Putamen (tissue), 1 donor: Measurements from ENCODE around the gene CRABP1.
A peak's percentile ranks its signal among the peaks of the same experiment; 100 is the strongest.

Source experiments
- DNase-seq: peaks from one replicate; pipeline ENCODE4 v3.0.0-alpha.2; 2016; ENCODE audit warnings: low spot score

CRABP1 gene

DNA sequence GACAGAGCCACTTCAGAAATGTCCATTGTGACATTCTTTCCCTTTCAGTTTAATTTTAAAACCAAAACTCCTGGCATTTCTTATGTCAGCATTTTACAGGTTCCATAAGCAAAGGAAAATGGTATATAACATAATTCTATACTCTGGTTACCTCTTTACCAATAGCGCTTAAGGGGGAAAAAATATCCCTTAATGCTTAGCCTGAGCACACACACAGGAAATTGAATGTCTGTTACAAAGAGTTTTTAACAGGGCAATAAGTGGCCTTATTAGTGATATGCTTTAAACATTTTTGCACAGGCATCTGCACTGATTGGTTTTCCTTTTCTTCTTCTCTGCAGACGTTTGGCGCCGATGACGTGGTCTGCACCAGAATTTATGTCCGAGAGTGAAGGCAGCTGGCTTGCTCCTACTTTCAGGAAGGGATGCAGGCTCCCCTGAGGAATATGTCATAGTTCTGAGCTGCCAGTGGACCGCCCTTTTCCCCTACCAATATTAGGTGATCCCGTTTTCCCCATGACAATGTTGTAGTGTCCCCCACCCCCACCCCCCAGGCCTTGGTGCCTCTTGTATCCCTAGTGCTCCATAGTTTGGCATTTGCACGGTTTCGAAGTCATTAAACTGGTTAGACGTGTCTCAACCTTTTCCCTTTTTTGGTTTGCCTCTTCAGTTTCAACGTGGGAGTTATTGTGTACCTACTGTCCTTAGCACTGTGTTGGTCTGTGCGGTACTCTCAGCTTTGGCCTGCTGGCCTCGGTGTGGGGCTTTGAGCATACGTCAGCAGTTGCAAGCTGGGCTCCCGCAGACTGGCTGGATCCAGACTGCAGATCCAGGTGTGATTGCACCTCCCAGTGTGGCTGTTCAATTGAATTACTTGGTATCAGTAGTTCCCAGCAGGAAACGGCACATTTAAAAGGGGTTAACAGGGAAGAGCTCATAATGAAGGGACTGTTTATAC lies 7.7 kb downstream of the CRABP1 start:
- no peak for DNase-seq

GRCh38 chr15:78350058-78350457 lies 9.9 kb downstream of the CRABP1 start:
- no peak for DNase-seq

DNA sequence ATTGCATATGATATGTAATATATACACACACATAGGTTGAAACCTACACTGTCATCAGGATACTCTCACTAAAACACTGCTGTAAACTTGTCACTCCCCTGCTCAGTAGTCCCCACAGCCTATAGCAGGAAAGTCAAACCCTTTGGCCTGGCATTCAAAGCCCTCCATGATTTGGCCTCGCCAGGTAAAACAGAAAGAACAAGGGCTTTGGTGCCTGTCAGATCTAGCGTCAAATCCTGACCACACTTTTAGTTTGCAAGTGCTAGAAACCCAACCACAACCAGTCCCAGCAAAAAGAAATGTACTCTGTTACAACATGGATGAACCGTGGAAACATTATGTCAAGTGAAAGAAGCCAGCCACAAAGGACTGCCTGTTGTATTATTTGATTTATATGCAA lies 11.4 kb downstream of the CRABP1 start:
- DNase-seq = no peak

DNA sequence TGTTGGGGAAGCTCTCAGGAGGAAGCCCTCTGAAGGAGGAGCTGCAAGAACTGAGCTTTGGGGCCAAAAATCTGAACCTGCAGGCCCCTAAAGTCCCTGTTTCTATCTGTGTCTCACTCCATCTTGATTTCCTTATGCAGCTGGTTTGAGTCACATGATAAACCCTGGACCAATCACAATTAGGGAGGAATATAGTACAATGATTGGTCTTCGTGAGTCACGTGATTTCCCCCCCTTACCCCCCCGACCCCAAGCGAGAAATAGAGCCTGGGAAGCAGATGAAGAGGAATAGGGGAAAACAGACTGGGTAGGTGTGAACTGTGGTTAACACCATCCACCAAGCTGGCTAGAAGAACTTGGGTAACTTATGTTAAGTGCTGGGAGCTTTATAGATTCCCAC lies 12.9 kb downstream of the CRABP1 start:
- DNase-seq = no peak

GRCh38 chr15:78355177-78355576 lies 15.0 kb downstream of the CRABP1 start:
- no peak for DNase-seq

GRCh38 chr15:78358102-78358870 lies 18.1 kb downstream of the CRABP1 start:
- DNase-seq = no peak

DNA sequence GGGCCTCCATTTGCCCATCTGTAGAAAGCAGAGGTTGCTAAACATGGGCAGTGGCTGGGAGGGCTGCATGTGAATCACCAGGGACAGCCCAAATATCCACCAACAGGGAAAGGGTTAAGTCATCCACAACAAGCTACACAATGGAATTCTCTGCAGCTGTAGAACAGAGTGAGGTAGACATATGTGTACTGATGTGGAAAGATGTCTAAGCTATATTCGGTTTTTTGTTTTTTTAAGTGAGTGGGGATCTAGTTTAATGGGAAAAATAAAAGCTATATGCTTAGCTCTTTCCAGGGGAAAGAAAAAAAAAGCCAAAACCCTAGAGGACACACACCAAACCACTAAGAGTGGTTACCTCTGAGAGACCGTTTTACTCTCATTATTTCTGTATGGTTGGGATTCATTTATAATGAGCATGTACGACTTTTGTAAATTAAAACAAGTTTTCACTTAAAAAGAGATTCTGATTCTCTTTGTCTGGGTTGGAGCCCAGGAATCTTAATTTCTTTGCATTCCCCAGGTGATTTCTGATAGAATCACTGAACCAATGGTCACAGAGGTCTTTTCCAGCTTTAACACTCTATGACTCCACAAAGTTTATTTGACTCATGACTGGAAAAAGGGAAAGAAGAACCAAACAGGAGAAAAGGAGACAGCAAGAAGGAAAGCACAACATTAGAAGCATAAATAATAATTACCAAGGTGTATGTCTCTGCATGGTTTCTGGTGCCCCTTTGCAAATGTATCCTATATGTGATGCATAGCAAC lies 19.1 kb downstream of the CRABP1 start:
- DNase-seq = no peak

GRCh38 chr15:78360367-78360801 lies 20.2 kb downstream of the CRABP1 start:
- no peak for DNase-seq

DNA sequence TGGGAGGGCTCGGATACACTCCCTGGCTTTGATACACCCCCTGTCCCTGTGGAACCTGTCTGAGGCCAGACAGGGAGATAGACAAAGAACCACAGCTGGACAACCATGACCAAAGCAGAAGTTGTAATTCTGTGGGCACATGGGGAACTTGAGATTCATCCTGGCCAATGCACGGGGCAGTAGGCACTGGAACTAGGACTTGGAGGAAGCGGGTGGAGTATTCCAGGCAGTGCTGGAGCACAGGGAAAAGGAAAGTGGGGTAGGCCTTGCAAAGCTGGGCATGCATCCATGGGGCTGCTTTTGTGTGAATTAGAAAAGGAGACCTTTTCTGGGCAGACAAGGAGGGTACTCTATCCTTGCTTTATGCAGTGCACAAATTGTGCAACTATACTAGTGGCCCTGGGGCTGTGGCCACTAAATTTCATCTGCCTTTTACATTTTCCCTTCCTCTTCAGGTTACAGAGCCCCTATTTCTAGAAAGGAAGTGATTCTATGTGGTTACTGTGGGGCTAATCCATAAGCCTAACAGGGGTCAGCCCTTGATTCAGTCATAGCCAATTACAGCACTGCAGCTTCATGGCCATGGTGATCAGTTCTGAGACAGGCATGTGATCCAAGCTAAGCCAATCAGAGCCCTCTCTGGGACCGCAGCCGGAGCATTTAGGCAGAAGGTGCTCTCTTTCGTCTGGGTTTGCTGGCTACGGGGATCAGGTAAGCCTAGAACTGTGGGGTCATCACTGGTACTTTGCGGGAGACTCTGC lies 21.0 kb downstream of the CRABP1 start:
- no peak for DNase-seq

GRCh38 chr15:78361771-78362506 lies 21.8 kb downstream of the CRABP1 start:
- no peak for DNase-seq

- no peak for DNase-seq
These were observed 22.7 kb downstream of the CRABP1 start for GRCh38 chr15:78362716-78363380.

- no peak for DNase-seq
These were observed 23.2 kb downstream of the CRABP1 start for GRCh38 chr15:78363381-78363734.

- peak; percentile 83 for DNase-seq
These were observed 24.1 kb downstream of the CRABP1 start for GRCh38 chr15:78364233-78364632.

DNA sequence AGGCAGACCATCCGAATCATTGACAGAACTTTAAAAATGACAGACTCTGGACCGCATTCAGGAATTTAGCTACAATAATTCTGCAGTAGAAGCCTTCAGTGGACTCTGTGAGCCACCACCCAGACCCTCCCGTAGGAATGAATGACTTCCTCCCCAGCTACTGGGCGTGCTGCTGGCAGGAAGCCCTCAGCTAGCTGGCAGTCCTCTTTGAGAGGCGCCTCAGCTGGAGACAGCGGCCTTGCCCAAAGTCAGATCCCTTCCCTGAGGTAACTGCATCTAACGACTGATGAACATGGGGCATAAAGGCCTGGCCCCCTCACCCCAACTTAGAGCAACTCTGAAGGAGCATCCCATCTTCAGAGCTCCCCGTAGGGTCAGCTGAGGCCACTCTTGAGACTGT lies 25.8 kb downstream of the CRABP1 start:
- no peak for DNase-seq

DNA sequence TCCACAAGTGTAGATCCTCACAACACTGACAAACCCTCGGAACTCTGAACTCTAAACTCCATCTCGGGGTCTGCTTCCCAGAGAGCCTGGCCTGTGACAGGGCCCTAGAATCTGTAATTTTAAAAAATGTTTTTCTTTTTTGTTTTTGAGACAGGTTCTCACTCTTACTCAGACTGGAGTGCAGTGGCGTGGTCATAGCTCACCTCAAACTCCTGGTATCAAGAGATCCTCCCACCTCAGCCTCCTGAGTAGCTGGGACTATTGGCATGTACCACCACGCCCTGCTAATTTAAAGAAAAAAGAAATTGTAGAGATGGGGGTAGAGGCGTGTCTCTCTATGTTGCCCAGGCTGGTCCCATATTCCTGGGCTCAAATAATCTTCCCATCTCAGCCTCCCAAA lies 26.2 kb downstream of the CRABP1 start:
- DNase-seq = no peak

DNA sequence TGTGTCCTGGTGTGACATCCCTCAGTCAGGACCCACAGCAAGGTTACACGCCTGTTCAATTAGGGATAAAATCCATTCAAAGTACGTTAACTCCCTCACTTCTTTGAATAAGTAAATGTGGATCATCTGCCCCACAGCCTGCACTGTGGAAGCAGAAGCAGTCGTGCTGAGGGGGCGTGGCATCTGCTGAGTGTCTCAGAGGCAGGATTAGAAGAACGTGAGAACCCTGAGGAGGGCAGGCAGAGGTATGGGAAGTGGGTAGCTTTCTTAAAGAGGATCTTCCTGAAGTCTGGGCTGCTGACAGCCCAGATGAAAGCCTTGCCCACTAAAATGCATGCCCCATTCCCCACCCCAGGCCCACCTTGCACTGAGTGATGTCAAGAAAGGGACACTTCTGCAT lies 28.5 kb downstream of the CRABP1 start:
- no peak for DNase-seq

DNA sequence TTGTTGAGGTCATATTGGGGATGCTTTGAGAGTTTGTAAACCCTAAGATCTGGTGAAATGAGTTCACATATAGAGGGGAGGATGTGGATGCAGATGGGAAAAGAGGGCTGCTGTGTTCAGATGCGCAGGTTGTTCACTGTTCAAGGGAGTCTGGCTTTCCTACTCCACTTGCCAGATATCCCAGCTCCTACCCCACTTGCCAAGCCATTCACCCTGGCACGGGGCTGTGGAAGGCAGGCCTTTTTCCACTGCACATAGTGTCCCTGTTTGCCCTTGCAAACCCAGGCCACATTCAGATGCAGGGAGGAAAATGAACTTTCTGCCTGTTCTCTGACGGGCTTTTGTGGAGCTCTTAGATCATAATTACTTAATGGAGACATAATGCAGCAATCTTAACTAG lies 29.0 kb downstream of the CRABP1 start:
- peak; percentile 30 for DNase-seq

DNA sequence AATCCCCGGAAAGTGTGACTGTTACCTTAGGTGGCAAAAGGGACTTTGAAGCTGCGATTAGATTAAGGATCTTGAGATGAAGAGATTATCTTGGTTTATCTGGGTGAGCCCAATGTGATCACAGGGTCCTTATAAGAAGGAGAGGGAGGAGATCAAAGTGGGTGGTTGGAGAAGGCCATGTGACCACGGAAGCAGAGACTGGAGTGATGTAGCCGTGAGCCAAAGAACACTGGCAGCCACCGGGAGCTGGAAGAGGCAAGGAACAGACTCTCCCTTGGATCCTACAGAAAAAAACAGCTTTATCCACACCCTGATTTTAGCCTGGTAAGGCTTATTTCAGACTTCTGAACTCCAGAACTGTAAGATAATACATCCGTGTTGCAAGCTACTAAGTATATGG lies 29.9 kb downstream of the CRABP1 start:
- no peak for DNase-seq

DNA sequence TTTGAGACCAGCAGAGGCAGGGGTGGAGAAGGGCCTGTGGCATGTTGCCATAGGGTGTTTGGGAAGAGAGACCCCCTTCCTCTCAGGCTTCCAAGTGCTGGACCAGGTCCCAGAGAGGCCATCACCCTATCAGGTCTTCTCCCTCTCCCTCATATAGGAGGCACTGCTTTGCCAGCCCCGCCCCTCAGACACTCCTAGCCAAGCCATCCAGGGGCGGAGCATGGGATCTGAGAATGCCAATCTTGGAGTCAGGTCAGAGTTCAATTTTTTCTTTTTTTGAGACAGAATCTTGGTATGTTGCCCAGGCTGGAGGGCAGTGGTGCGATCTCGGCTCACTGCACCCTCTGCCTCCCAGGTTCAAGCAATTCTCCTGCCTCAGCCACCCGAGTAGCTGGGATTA lies 32.7 kb downstream of the CRABP1 start:
- no peak for DNase-seq
